ENCODE results near the gene MYO6. TPM values are rescaled to one million over a fixed set of nuclear protein-coding genes. Genes with fewer than 3 reads are reported as not detected.

MYO6 gene
- total and polyA plus RNA-seq, 2 experiments from 2014 or later = 10.9 to 24.2 TPM

- H3K9me2 ChIP-seq (ENCODE audit: insufficient read depth) = no peaks in the 10 kb centered on the region
- in situ Hi-C loops (cut with MboI) = no loop called here
- peaks cover 9% of the 10 kb centered on the region for H3K36me3 ChIP-seq (ENCODE audit: low read depth)
- WGBS, 2 experiments (ENCODE audit: low coverage in 1 of 2, low lambda C conversion rate in 2 of 2, missing lambda C conversion rate in 2 of 2) = 94 to 96% methylated on average over 1 of the region's 1 CpG
- no peak overlapping the region for H3K4me3 ChIP-seq
- no peak overlapping the region for H3K27ac ChIP-seq
- H3K4me2 ChIP-seq (ENCODE audit: unreplicated experiment) = no peak overlapping the region
- TF ChIP-seq EZH2phosphoT487 (IDR thresholded peaks at IDR 0.05; ENCODE audit: insufficient read depth, low read depth) = no peak
- TF ChIP-seq EZH2 (IDR thresholded peaks at IDR 0.05; ENCODE audit: insufficient read depth, poor library complexity, severe bottlenecking) = no peak
- H3K9me3 ChIP-seq (ENCODE audit: low read depth) = no peaks in the 10 kb centered on the region
- H3K4me1 ChIP-seq (ENCODE audit: insufficient read depth) = peaks cover 9% of the 10 kb centered on the region; the same call in 1 of the 2 replicates
- H3F3A ChIP-seq (ENCODE audit: insufficient read depth) = 0 out of 2 replicates have a peak, but pooled peaks cover 4% of the 10 kb centered on the region
- no peak for DNase-seq
- H3K27me3 ChIP-seq (replicated peaks; ENCODE audit: insufficient read depth) = no peaks in the 10 kb centered on the region
- H2AFZ ChIP-seq = no peak overlapping the region
- H3K9ac ChIP-seq = no peak overlapping the region
- H3K79me2 ChIP-seq (ENCODE audit: insufficient read depth) = no peaks in the 10 kb centered on the region
- no peaks in the 10 kb centered on the region for H4K20me1 ChIP-seq (ENCODE audit: insufficient read depth)
Observed at GRCh38 chr6:75880305-75880704, 131.3 kb downstream of the MYO6 start.

- H3K27me3 ChIP-seq (replicated peaks; ENCODE audit: insufficient read depth) = no peaks in the 10 kb centered on the region
- H3K4me2 ChIP-seq (ENCODE audit: unreplicated experiment) = peak overlapping the region; percentile 38
- peaks cover 9% of the 10 kb centered on the region; the same call in 1 of the 2 replicates for H3K4me1 ChIP-seq (ENCODE audit: insufficient read depth)
- peaks cover 15% of the 10 kb centered on the region for H3K36me3 ChIP-seq (ENCODE audit: low read depth)
- H2AFZ ChIP-seq = no peak overlapping the region
- 0 out of 2 replicates have a peak, but pooled peaks cover 4% of the 10 kb centered on the region for H3F3A ChIP-seq (ENCODE audit: insufficient read depth)
- DNase-seq = peak; percentile 62
- WGBS, 2 experiments (ENCODE audit: low coverage in 1 of 2, low lambda C conversion rate in 2 of 2, missing lambda C conversion rate in 2 of 2) = 59 to 67% methylated on average over 2 of the region's 2 CpGs
- no peak overlapping the region for H3K9ac ChIP-seq
- H3K27ac ChIP-seq = no peak overlapping the region
- no peak overlapping the region for H3K4me3 ChIP-seq
- H3K9me3 ChIP-seq (ENCODE audit: low read depth) = no peaks in the 10 kb centered on the region
- no peaks in the 10 kb centered on the region for H4K20me1 ChIP-seq (ENCODE audit: insufficient read depth)
- TF ChIP-seq EZH2 (IDR thresholded peaks at IDR 0.05; ENCODE audit: insufficient read depth, poor library complexity, severe bottlenecking) (no peak), EZH2phosphoT487 (IDR thresholded peaks at IDR 0.05; ENCODE audit: insufficient read depth, low read depth) (no peak)
- no peaks in the 10 kb centered on the region for H3K9me2 ChIP-seq (ENCODE audit: insufficient read depth)
- in situ Hi-C loops (cut with MboI) = no loop called here
- no peaks in the 10 kb centered on the region for H3K79me2 ChIP-seq (ENCODE audit: insufficient read depth)
Observed at GRCh38 chr6:75882734-75883133, 133.7 kb downstream of the MYO6 start.

GRCh38 chr6:75884822-75885221 is 135.8 kb downstream of the MYO6 start:
- in situ Hi-C loops (cut with MboI) = no loop called here
- WGBS, 2 experiments (ENCODE audit: low coverage in 1 of 2, low lambda C conversion rate in 2 of 2, missing lambda C conversion rate in 2 of 2) = 94 to 95% methylated on average over 2 of the region's 2 CpGs

DNA sequence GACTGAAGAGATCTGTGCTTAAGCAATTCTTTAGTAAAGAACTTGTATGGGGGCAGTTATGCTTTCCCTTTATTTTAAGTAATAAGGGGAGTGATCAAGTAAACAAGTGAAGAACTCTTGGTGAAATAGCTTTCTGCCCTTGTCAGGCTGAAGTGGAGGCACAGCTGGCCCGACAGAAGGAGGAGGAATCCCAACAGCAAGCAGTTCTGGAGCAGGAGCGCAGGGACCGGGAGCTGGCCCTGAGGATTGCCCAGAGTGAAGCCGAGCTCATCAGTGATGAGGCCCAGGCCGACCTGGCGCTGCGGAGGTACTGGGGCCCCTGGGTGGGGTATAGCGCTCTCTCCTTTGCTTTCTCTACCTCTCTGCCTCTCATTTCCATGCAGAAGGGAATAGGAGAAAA is 143.3 kb downstream of the MYO6 start:
- H3K27ac ChIP-seq = no peak overlapping the region
- 98 to 99% methylated on average over 8 of the region's 8 CpGs for WGBS, 2 experiments (ENCODE audit: low coverage in 1 of 2, low lambda C conversion rate in 2 of 2, missing lambda C conversion rate in 2 of 2)
- no peak for DNase-seq

More at GRCh38 chr6:75884822-75885221, 135.8 kb downstream of the MYO6 start:
- Histone ChIP-seq H3K27ac (no peak overlapping the region), H4K20me1 (ENCODE audit: insufficient read depth) (no peaks in the 10 kb centered on the region), H3K36me3 (ENCODE audit: low read depth) (peaks cover 14% of the 10 kb centered on the region), H3K79me2 (ENCODE audit: insufficient read depth) (no peaks in the 10 kb centered on the region), H3F3A (ENCODE audit: insufficient read depth) (0 out of 2 replicates have a peak, but pooled peaks cover 4% of the 10 kb centered on the region), H3K4me2 (ENCODE audit: unreplicated experiment) (no peak overlapping the region), H2AFZ (no peak overlapping the region), H3K4me1 (ENCODE audit: insufficient read depth) (peaks cover 9% of the 10 kb centered on the region; the same call in 1 of the 2 replicates), H3K27me3 (replicated peaks; ENCODE audit: insufficient read depth) (no peaks in the 10 kb centered on the region), H3K4me3 (no peak overlapping the region), H3K9me3 (ENCODE audit: low read depth) (no peaks in the 10 kb centered on the region), H3K9ac (no peak overlapping the region), H3K9me2 (ENCODE audit: insufficient read depth) (no peaks in the 10 kb centered on the region)
- TF ChIP-seq EZH2phosphoT487 (IDR thresholded peaks at IDR 0.05; ENCODE audit: insufficient read depth, low read depth) = no peak
- TF ChIP-seq EZH2 (IDR thresholded peaks at IDR 0.05; ENCODE audit: insufficient read depth, poor library complexity, severe bottlenecking) = no peak
- DNase-seq = no peak

More for the DNA sequence above, 143.3 kb downstream of the MYO6 start:
- Histone ChIP-seq H3F3A (ENCODE audit: insufficient read depth) (no peaks in the 10 kb centered on the region), H3K4me1 (ENCODE audit: insufficient read depth) (peaks cover 7% of the 10 kb centered on the region; the same call in 1 of the 2 replicates), H3K4me3 (no peak overlapping the region), H3K9ac (no peak overlapping the region), H3K79me2 (ENCODE audit: insufficient read depth) (no peaks in the 10 kb centered on the region), H4K20me1 (ENCODE audit: insufficient read depth) (no peaks in the 10 kb centered on the region), H3K9me3 (ENCODE audit: low read depth) (no peaks in the 10 kb centered on the region), H2AFZ (no peak overlapping the region), H3K9me2 (ENCODE audit: insufficient read depth) (no peaks in the 10 kb centered on the region), H3K4me2 (ENCODE audit: unreplicated experiment) (no peak overlapping the region), H3K36me3 (ENCODE audit: low read depth) (no peaks in the 10 kb centered on the region), H3K27me3 (replicated peaks; ENCODE audit: insufficient read depth) (no peaks in the 10 kb centered on the region)
- in situ Hi-C loops (cut with MboI) = no loop called here
- TF ChIP-seq EZH2phosphoT487 (IDR thresholded peaks at IDR 0.05; ENCODE audit: insufficient read depth, low read depth) = no peak
- no peak for TF ChIP-seq EZH2 (IDR thresholded peaks at IDR 0.05; ENCODE audit: insufficient read depth, poor library complexity, severe bottlenecking)
